ENCODE measurements around the gene SDC1.

- no peak for TF ChIP-seq YY1 (IDR thresholded peaks at IDR 0.05; ENCODE audit: low read depth)
- no peak for TF ChIP-seq USF1 (IDR thresholded peaks at IDR 0.05)
- TF ChIP-seq ZBTB7A (IDR thresholded peaks at IDR 0.05; ENCODE audit: low read depth): no peak
- TF ChIP-seq EGR1 (IDR thresholded peaks at IDR 0.05): no peak
- no peak for TF ChIP-seq MAX (IDR thresholded peaks at IDR 0.05)
- TF ChIP-seq RAD21 (IDR thresholded peaks at IDR 0.05; ENCODE audit: low read depth): no peak
- no peak for TF ChIP-seq REST (IDR thresholded peaks at IDR 0.05; ENCODE audit: low read depth)
These were observed 24.2 kb upstream of the SDC1 start for GRCh38 chr2:20249170-20249569.
